Chondrocyte (in vitro differentiated cells): ENCODE results near the gene LRRC75B. TPM values are rescaled to one million over a fixed set of nuclear protein-coding genes. Genes with fewer than 3 reads are reported as not detected.

Experiments
- DNase-seq: peaks from one replicate; pipeline ENCODE4 v3.0.0; 2021; ENCODE audit warnings: mixed read lengths, low spot score
- H3K27ac Mint-ChIP-seq: one replicate; pipeline ENCODE4 v1.8.0; 2021; ENCODE audit warnings: mild to moderate bottlenecking, moderate library complexity, mixed read lengths; ENCODE audit not compliant: unreplicated experiment
- H3K27me3 Mint-ChIP-seq: 2 replicates; pipeline ENCODE4 v1.8.0; 2021; ENCODE audit warnings: low read depth, mixed read lengths
- H3K36me3 Mint-ChIP-seq: 2 replicates; pipeline ENCODE4 v1.8.0; 2021; ENCODE audit warnings: low read depth, mixed read lengths
- H3K4me1 Mint-ChIP-seq: 2 replicates; pipeline ENCODE4 v1.8.0; 2021; ENCODE audit warnings: low read depth, mild to moderate bottlenecking, mixed read lengths
- H3K4me3 Mint-ChIP-seq: one replicate; pipeline ENCODE4 v1.8.0; 2021; ENCODE audit warnings: mild to moderate bottlenecking, moderate library complexity, mixed read lengths; ENCODE audit not compliant: unreplicated experiment
- H3K9me3 Mint-ChIP-seq: 2 replicates; pipeline ENCODE4 v1.8.0; 2021; ENCODE audit warnings: low read depth, mixed read lengths
- total RNA-seq: library from RNA; stranded (reverse); gene quantifications from 3 replicates; pipeline ENCODE4 v1.2.1, GENCODE V29; 2021
- TF ChIP-seq, protein P1 (sequence below): fragments of 200-600 bp; sonication (generic); IDR thresholded peaks from 2 replicates; pipeline ENCODE4 v1.5.0; 2021; ENCODE audit warnings: antibody characterized with exemption, mild to moderate bottlenecking, moderate library complexity

Gene LRRC75B
- total RNA-seq, 1 donor from 2014 or later = 8.6 TPM

DNA sequence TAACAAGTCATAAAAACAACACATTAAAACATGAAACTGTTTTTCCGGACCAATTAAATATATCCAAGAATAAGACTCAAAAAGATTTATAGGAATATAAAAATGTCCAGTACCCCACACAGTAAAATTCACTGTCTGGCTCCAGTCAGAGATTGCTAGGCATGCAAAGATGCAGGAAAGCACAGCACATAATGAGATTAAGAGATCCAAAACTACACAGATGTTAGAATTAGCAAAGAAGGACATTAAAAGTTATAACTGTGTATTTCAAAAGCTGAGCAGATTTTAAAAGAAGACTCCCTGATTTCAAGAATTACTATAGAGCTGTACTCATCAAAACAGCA, 13.6 kb downstream of the LRRC75B start:
- Mint-ChIP-seq H3K9me3 (no peaks in the 10 kb centered on the region), H3K27me3 (no peaks in the 10 kb centered on the region), H3K36me3 (peaks cover 13% of the 10 kb centered on the region), H3K27ac (no peak overlapping the region), H3K4me1 (peaks cover 18% of the 10 kb centered on the region), H3K4me3 (no peak overlapping the region)
- TF ChIP-seq, protein P1, sequence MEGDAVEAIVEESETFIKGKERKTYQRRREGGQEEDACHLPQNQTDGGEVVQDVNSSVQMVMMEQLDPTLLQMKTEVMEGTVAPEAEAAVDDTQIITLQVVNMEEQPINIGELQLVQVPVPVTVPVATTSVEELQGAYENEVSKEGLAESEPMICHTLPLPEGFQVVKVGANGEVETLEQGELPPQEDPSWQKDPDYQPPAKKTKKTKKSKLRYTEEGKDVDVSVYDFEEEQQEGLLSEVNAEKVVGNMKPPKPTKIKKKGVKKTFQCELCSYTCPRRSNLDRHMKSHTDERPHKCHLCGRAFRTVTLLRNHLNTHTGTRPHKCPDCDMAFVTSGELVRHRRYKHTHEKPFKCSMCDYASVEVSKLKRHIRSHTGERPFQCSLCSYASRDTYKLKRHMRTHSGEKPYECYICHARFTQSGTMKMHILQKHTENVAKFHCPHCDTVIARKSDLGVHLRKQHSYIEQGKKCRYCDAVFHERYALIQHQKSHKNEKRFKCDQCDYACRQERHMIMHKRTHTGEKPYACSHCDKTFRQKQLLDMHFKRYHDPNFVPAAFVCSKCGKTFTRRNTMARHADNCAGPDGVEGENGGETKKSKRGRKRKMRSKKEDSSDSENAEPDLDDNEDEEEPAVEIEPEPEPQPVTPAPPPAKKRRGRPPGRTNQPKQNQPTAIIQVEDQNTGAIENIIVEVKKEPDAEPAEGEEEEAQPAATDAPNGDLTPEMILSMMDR = no peak
- DNase-seq = no peak

GRCh38 chr22:24578355-24579257, 14.3 kb downstream of the LRRC75B start:
- no peaks in the 10 kb centered on the region for H3K27me3 Mint-ChIP-seq
- no peak for DNase-seq
- TF ChIP-seq, protein P1 = no peak

GRCh38 chr22:24576778-24577177, 16.1 kb downstream of the LRRC75B start:
- no peaks in the 10 kb centered on the region for H3K9me3 Mint-ChIP-seq

More at GRCh38 chr22:24578355-24579257, 14.3 kb downstream of the LRRC75B start:
- Mint-ChIP-seq H3K4me3 (no peak overlapping the region), H3K36me3 (peaks cover 15% of the 10 kb centered on the region), H3K9me3 (no peaks in the 10 kb centered on the region), H3K27ac (no peak overlapping the region), H3K4me1 (peaks cover 12% of the 10 kb centered on the region)

DNA sequence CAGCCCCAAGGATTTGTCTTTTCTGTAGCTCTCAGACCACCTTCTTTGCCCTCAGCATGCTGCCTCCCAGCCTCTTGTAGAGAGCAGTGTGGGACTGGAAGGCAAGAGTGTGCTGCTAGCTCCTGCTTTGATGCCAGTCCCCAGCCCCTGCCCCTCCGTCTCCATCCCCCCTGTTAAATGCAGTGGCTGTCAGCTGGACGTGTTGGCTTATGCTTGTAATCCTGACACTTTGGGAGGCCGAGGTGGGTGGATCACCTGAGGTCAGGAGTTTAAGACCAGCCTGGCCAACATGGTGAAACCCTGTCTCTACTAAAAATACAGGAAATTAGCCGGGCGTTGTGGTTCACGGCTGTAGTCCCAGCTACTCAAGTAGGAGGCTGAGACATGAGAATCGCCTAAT, 21.6 kb downstream of the LRRC75B start:
- peaks cover 35% of the 10 kb centered on the region for H3K36me3 Mint-ChIP-seq
- H3K27me3 Mint-ChIP-seq = no peaks in the 10 kb centered on the region
- no peak overlapping the region for H3K4me3 Mint-ChIP-seq
- no peak for DNase-seq
- no peaks in the 10 kb centered on the region for H3K4me1 Mint-ChIP-seq
- no peak overlapping the region for H3K27ac Mint-ChIP-seq
- TF ChIP-seq, protein P1 = no peak
- no peaks in the 10 kb centered on the region for H3K9me3 Mint-ChIP-seq

More at GRCh38 chr22:24576778-24577177, 16.1 kb downstream of the LRRC75B start:
- no peak for DNase-seq
- Mint-ChIP-seq H3K4me1 (peaks cover 5% of the 10 kb centered on the region), H3K27me3 (no peaks in the 10 kb centered on the region), H3K36me3 (peaks cover 24% of the 10 kb centered on the region), H3K27ac (no peak overlapping the region), H3K4me3 (no peak overlapping the region)
- TF ChIP-seq, protein P1 = no peak

GRCh38 chr22:24567668-24568067, 25.2 kb downstream of the LRRC75B start:
- no peak overlapping the region for H3K4me3 Mint-ChIP-seq
- no peak overlapping the region for H3K27ac Mint-ChIP-seq
- DNase-seq = no peak
- TF ChIP-seq, protein P1 = no peak
- no peaks in the 10 kb centered on the region for H3K9me3 Mint-ChIP-seq
- H3K27me3 Mint-ChIP-seq = no peaks in the 10 kb centered on the region
- H3K4me1 Mint-ChIP-seq = peaks cover 3% of the 10 kb centered on the region
- peaks cover 20% of the 10 kb centered on the region for H3K36me3 Mint-ChIP-seq
